ENCODE results near the gene FGF21.
"Not testable (repeated sequence)": the region's sequence is repeated elsewhere in the genome, so short reads cannot be mapped to it uniquely, and the experiment has no call there.

The FGF21 gene

GRCh38 chr19:48777139-48777538 lies 21.8 kb downstream of the FGF21 start:
- in situ Hi-C loops (cut with MboI; ENCODE audit: low pct_unique_long_range_greater_than_20kb, low sequenced_read_pairs, unreplicated experiment), result no loop called here
- no peak for DNase-seq (ENCODE audit: low spot score)

GRCh38 chr19:48777720-48778119 lies 22.4 kb downstream of the FGF21 start:
- no peak for DNase-seq (ENCODE audit: low spot score)
- in situ Hi-C loops (cut with MboI; ENCODE audit: low pct_unique_long_range_greater_than_20kb, low sequenced_read_pairs, unreplicated experiment), result no loop called here
- no peak for TF ChIP-seq CTCF (IDR thresholded peaks at IDR 0.05; ENCODE audit: extremely low read depth, insufficient read depth, missing control alignments)

More at GRCh38 chr19:48777139-48777538, 21.8 kb downstream of the FGF21 start:
- TF ChIP-seq CTCF (IDR thresholded peaks at IDR 0.05; ENCODE audit: extremely low read depth, insufficient read depth, missing control alignments), result no peak

- TF ChIP-seq CTCF (IDR thresholded peaks at IDR 0.05; ENCODE audit: extremely low read depth, insufficient read depth, missing control alignments), result no peak
- DNase-seq (ENCODE audit: low spot score), result no peak
- in situ Hi-C loops (cut with MboI; ENCODE audit: low pct_unique_long_range_greater_than_20kb, low sequenced_read_pairs, unreplicated experiment), result no loop called here
Measured at GRCh38 chr19:48779636-48780035, 24.3 kb downstream of the FGF21 start.

GRCh38 chr19:48780631-48781391 lies 25.5 kb downstream of the FGF21 start:
- in situ Hi-C loops (cut with MboI; ENCODE audit: low pct_unique_long_range_greater_than_20kb, low sequenced_read_pairs, unreplicated experiment), result no loop called here
- TF ChIP-seq CTCF (IDR thresholded peaks at IDR 0.05; ENCODE audit: extremely low read depth, insufficient read depth, missing control alignments), result no peak
- DNase-seq (ENCODE audit: low spot score), result no peak

GRCh38 chr19:48784527-48784926 lies 29.2 kb downstream of the FGF21 start:
- peak; percentile 11 for TF ChIP-seq CTCF (IDR thresholded peaks at IDR 0.05; ENCODE audit: extremely low read depth, insufficient read depth, missing control alignments)
- in situ Hi-C loops (cut with MboI; ENCODE audit: low pct_unique_long_range_greater_than_20kb, low sequenced_read_pairs, unreplicated experiment), result no loop called here
- DNase-seq (ENCODE audit: low spot score), result no peak

GRCh38 chr19:48786422-48786821 lies 31.1 kb downstream of the FGF21 start:
- DNase-seq (ENCODE audit: low spot score); in situ Hi-C loops (cut with MboI; ENCODE audit: low pct_unique_long_range_greater_than_20kb, low sequenced_read_pairs, unreplicated experiment): not testable (repeated sequence)

GRCh38 chr19:48787331-48787730 lies 32.0 kb downstream of the FGF21 start:
- in situ Hi-C loops (cut with MboI; ENCODE audit: low pct_unique_long_range_greater_than_20kb, low sequenced_read_pairs, unreplicated experiment); DNase-seq (ENCODE audit: low spot score): not testable (repeated sequence)

- no peak for TF ChIP-seq CTCF (IDR thresholded peaks at IDR 0.05; ENCODE audit: extremely low read depth, insufficient read depth, missing control alignments)
- DNase-seq (ENCODE audit: low spot score), result no peak
- in situ Hi-C loops (cut with MboI; ENCODE audit: low pct_unique_long_range_greater_than_20kb, low sequenced_read_pairs, unreplicated experiment), result no loop called here
Measured at GRCh38 chr19:48793271-48793670, 37.9 kb downstream of the FGF21 start.
